H9 (cell line): ENCODE measurements around the gene SLC5A2. TPM values are rescaled to one million over a fixed set of nuclear protein-coding genes. Genes with fewer than 3 reads are reported as not detected.

Experiments used
- DNase-seq: peaks from one replicate; pipeline ENCODE4 v3.0.0-alpha.2; 2017
- H2AFZ ChIP-seq: one replicate; pipeline ENCODE4 v1.6.1; 2013; ENCODE audit warnings: mild to moderate bottlenecking, low read length, control low read depth, moderate library complexity
- H2AK5ac ChIP-seq: 2 replicates; pipeline ENCODE4 v1.6.1; 2013; ENCODE audit warnings: low read length, control low read depth, mixed read lengths; ENCODE audit not compliant: insufficient read length
- H2BK120ac ChIP-seq: one replicate; pipeline ENCODE4 v1.6.1; 2013; ENCODE audit warnings: low read depth, mild to moderate bottlenecking, low read length, control low read depth, inconsistent platforms; ENCODE audit not compliant: poor library complexity, severe bottlenecking
- H2BK12ac ChIP-seq: 2 replicates; pipeline ENCODE4 v1.6.1; 2013; ENCODE audit warnings: low read length, control low read depth, mixed read lengths, low read depth; ENCODE audit not compliant: insufficient read length
- H2BK15ac ChIP-seq: 2 replicates; pipeline ENCODE4 v1.6.1; 2013; ENCODE audit warnings: low read depth, low read length, control low read depth
- H2BK20ac ChIP-seq: one replicate; pipeline ENCODE4 v1.6.1; 2013; ENCODE audit warnings: low read depth, mild to moderate bottlenecking, low read length, control low read depth, inconsistent platforms; ENCODE audit not compliant: poor library complexity, severe bottlenecking
- H2BK5ac ChIP-seq: 2 replicates; pipeline ENCODE4 v1.6.1; 2013; ENCODE audit warnings: low read length, control low read depth, mixed read lengths; ENCODE audit not compliant: insufficient read length
- H3K14ac ChIP-seq: 2 replicates; pipeline ENCODE4 v1.6.1; 2013; ENCODE audit warnings: low read length, control low read depth; ENCODE audit not compliant: insufficient read depth
- H3K18ac ChIP-seq: 2 replicates; pipeline ENCODE4 v1.6.1; 2013; ENCODE audit warnings: low read depth, mild to moderate bottlenecking, mixed read lengths, low read length, control low read depth; ENCODE audit not compliant: insufficient read length
- H3K23ac ChIP-seq: 2 replicates; pipeline ENCODE4 v1.6.1; 2013; ENCODE audit warnings: low read length, control low read depth, mixed read lengths, low read depth; ENCODE audit not compliant: insufficient read length
- H3K23me2 ChIP-seq: 2 replicates; pipeline ENCODE4 v1.6.1; 2013; ENCODE audit warnings: low read depth, mild to moderate bottlenecking, mixed read lengths, low read length, control low read depth; ENCODE audit not compliant: insufficient read length, poor library complexity, severe bottlenecking
- H3K27ac ChIP-seq: 2 replicates; pipeline ENCODE4 v1.5.1; 2013; ENCODE audit warnings: low read length, control low read depth, mixed read lengths, low read depth; ENCODE audit not compliant: insufficient read length
- H3K27me3 ChIP-seq: 2 replicates; pipeline ENCODE4 v1.6.1; 2013; ENCODE audit warnings: low read length, control low read depth, inconsistent platforms; ENCODE audit not compliant: insufficient read depth
- H3K4ac ChIP-seq: 2 replicates; pipeline ENCODE4 v1.6.1; 2013; ENCODE audit warnings: low read depth, mild to moderate bottlenecking, control low read depth, inconsistent platforms, low read length, moderate library complexity
- H3K4me1 ChIP-seq: 2 replicates; pipeline ENCODE4 v1.6.1; 2013; ENCODE audit warnings: low read length, control low read depth, inconsistent platforms; ENCODE audit not compliant: insufficient read depth
- H3K4me2 ChIP-seq: 2 replicates; pipeline ENCODE4 v1.6.1; 2013; ENCODE audit warnings: low read length, control low read depth, mixed read lengths; ENCODE audit not compliant: insufficient read length, insufficient read depth
- H3K56ac ChIP-seq: 2 replicates; pipeline ENCODE4 v1.6.1; 2013; ENCODE audit warnings: low read depth, mild to moderate bottlenecking, mixed read lengths, low read length, control low read depth; ENCODE audit not compliant: insufficient read length
- H3K79me1 ChIP-seq: 2 replicates; pipeline ENCODE4 v1.6.1; 2013; ENCODE audit warnings: low read depth, mild to moderate bottlenecking, moderate library complexity, low read length, control low read depth, inconsistent platforms; ENCODE audit not compliant: insufficient read depth, poor library complexity, severe bottlenecking
- H3K79me2 ChIP-seq: 2 replicates; pipeline ENCODE4 v1.6.1; 2013; ENCODE audit warnings: low read length, control low read depth, inconsistent platforms; ENCODE audit not compliant: insufficient read depth
- H3K9ac ChIP-seq: 2 replicates; pipeline ENCODE4 v1.6.1; 2013; ENCODE audit warnings: low read length, control low read depth, mixed read lengths; ENCODE audit not compliant: insufficient read length; ENCODE audit errors: extremely low read depth
- H3K9me3 ChIP-seq: one replicate; pipeline ENCODE4 v1.6.1; 2013; ENCODE audit warnings: low read depth, low read length, inconsistent platforms; ENCODE audit not compliant: control insufficient read depth
- H3T11ph ChIP-seq: one replicate; pipeline ENCODE4 v1.6.1; 2013; ENCODE audit warnings: mild to moderate bottlenecking, low read length, control low read depth, inconsistent platforms
- H4K20me1 ChIP-seq: one replicate; pipeline ENCODE4 v1.6.1; 2013; ENCODE audit not compliant: control insufficient read depth, insufficient read length, insufficient read depth
- H4K5ac ChIP-seq: 2 replicates; pipeline ENCODE4 v1.6.1; 2013; ENCODE audit warnings: low read depth, mild to moderate bottlenecking, mixed read lengths, low read length, control low read depth; ENCODE audit not compliant: insufficient read length
- H4K8ac ChIP-seq: replicated peaks from 2 replicates; pipeline ENCODE4 v1.6.1; 2013; ENCODE audit warnings: low read length, control low read depth, mixed read lengths, low read depth; ENCODE audit not compliant: insufficient read length
- H4K91ac ChIP-seq: 2 replicates; pipeline ENCODE4 v1.6.1; 2013; ENCODE audit warnings: low read depth, mild to moderate bottlenecking, moderate library complexity, mixed read lengths, low read length, control low read depth; ENCODE audit not compliant: insufficient read length
- H3K27ac Mint-ChIP-seq, 3 experiments: 2 replicates in 2 of 3; 3 replicates in 1 of 3; pipeline ENCODE4 v1.8.0; 2020 to 2021; ENCODE audit warnings: mixed read lengths in 3 of 3, mild to moderate bottlenecking in 1 of 3, moderate library complexity in 1 of 3
- H3K27me3 Mint-ChIP-seq: 2 replicates; pipeline ENCODE4 v1.8.0; 2021; ENCODE audit warnings: low read depth, mild to moderate bottlenecking, moderate library complexity, mixed read lengths
- H3K36me3 Mint-ChIP-seq, 3 experiments: 2 replicates in 2 of 3; 3 replicates in 1 of 3; pipeline ENCODE4 v1.8.0; 2020 to 2021; ENCODE audit warnings: low read depth in 3 of 3, mixed read lengths in 3 of 3; ENCODE audit not compliant: insufficient read depth in 1 of 3
- H3K4me1 Mint-ChIP-seq, 2 experiments: 2 replicates each; pipeline ENCODE4 v1.8.0; 2020; ENCODE audit warnings: mixed read lengths in 2 of 2
- H3K4me3 Mint-ChIP-seq, 2 experiments: 2 replicates in 1 of 2; 3 replicates in 1 of 2; pipeline ENCODE4 v1.8.0; 2020 to 2021; ENCODE audit warnings: mild to moderate bottlenecking in 2 of 2, mixed read lengths in 2 of 2, moderate library complexity in 1 of 2
- H3K9me3 Mint-ChIP-seq, 2 experiments: 2 replicates in 1 of 2; 3 replicates in 1 of 2; pipeline ENCODE4 v1.8.0; 2020; ENCODE audit warnings: mild to moderate bottlenecking in 2 of 2, mixed read lengths in 2 of 2, moderate library complexity in 1 of 2
- WGBS: extraction: QIAGEN DNeasy Blood & Tissue Kit; methylation state at CpG from one replicate; pipeline ENCODE4 v1.1.7; 2013; ENCODE audit warnings: missing lambda C conversion rate, low lambda C conversion rate, mixed read lengths; ENCODE audit not compliant: insufficient read length; ENCODE audit errors: extremely low coverage; 5-methylcytosine and 5-hydroxymethylcytosine counted together
- total RNA-seq: library from RNA; stranded (reverse); gene quantifications from 2 replicates; pipeline ENCODE4 v1.2.1, GENCODE V29; 2021
- TF ChIP-seq, protein P1 (sequence below): fragments of 200-600 bp; sonication (generic); conservative IDR thresholded peaks from 3 replicates; pipeline ENCODE4 v1.8.0; 2021; ENCODE audit warnings: antibody characterized with exemption, mild to moderate bottlenecking

Gene SLC5A2
- total RNA-seq, 1 experiment from 2014 or later: 0.52 TPM

GRCh38 chr16:31474173-31474714 lies 8.7 kb upstream of the SLC5A2 start:
- WGBS: no CpG with 5 or more reads among the region's 12 CpGs
- Histone ChIP-seq H3K27me3 (peaks cover 1% of the 10 kb centered on the region; the same call in 1 of the 2 replicates), H4K8ac (no peak overlapping the region), H3K9me3 (no peaks in the 10 kb centered on the region), H2AFZ (no peak overlapping the region), H3K4me2 (no peak overlapping the region), H3K9ac (no peak overlapping the region), H3K79me1 (no peaks in the 10 kb centered on the region), H3T11ph (no peak overlapping the region), H3K23me2 (peaks cover 22% of the 10 kb centered on the region), H4K91ac (no peak overlapping the region), H2BK15ac (no peak overlapping the region), H3K14ac (no peak overlapping the region), H2BK5ac (no peak overlapping the region), H3K4ac (no peak overlapping the region), H4K20me1 (no peaks in the 10 kb centered on the region), H2BK120ac (no peak overlapping the region), H2BK20ac (no peak overlapping the region), H4K5ac (no peak overlapping the region), H3K4me1 (peaks cover 3% of the 10 kb centered on the region; the same call in 1 of the 2 replicates), H3K18ac (no peak overlapping the region), H2AK5ac (no peak overlapping the region), H3K56ac (no peak overlapping the region), H3K27ac (no peak overlapping the region), H2BK12ac (no peak overlapping the region), H3K79me2 (no peaks in the 10 kb centered on the region), H3K23ac (no peak overlapping the region)
- H3K9me3 Mint-ChIP-seq: no peaks in the 10 kb centered on the region; a peak in 1 of 5 replicates
- peaks cover 56% of the 10 kb centered on the region for H3K27me3 Mint-ChIP-seq
- H3K27ac Mint-ChIP-seq: no peak overlapping the region
- peaks cover 21 to 26% of the 10 kb centered on the region in 2 experiments for H3K4me1 Mint-ChIP-seq
- no peak overlapping the region for H3K4me3 Mint-ChIP-seq
- DNase-seq: no peak
- peaks cover 0 to 14% (median 1%) of the 10 kb centered on the region in 3 experiments; a peak in 3 of 7 replicates for H3K36me3 Mint-ChIP-seq
- TF ChIP-seq, protein P1, sequence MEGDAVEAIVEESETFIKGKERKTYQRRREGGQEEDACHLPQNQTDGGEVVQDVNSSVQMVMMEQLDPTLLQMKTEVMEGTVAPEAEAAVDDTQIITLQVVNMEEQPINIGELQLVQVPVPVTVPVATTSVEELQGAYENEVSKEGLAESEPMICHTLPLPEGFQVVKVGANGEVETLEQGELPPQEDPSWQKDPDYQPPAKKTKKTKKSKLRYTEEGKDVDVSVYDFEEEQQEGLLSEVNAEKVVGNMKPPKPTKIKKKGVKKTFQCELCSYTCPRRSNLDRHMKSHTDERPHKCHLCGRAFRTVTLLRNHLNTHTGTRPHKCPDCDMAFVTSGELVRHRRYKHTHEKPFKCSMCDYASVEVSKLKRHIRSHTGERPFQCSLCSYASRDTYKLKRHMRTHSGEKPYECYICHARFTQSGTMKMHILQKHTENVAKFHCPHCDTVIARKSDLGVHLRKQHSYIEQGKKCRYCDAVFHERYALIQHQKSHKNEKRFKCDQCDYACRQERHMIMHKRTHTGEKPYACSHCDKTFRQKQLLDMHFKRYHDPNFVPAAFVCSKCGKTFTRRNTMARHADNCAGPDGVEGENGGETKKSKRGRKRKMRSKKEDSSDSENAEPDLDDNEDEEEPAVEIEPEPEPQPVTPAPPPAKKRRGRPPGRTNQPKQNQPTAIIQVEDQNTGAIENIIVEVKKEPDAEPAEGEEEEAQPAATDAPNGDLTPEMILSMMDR: no peak
